Cardiac muscle cell (in vitro differentiated cells and primary cell): Measurements from ENCODE around the gene ARFIP1. TPM values are rescaled to one million over a fixed set of nuclear protein-coding genes. Genes with fewer than 3 reads are reported as not detected.
A peak's percentile ranks its signal among the peaks of the same experiment; 100 is the strongest.
"Not testable (repeated sequence)": the region's sequence is repeated elsewhere in the genome, so short reads cannot be mapped to it uniquely, and the experiment has no call there.

Experiments used
- DNase-seq, 2 donors: peaks; one replicate each; pipeline versions ENCODE4 v3.0.0 to v3.0.0-alpha.2; 2010 to 2017; ENCODE audit warnings: low read depth in 1 of 2, low spot score in 1 of 2
- H3K27ac ChIP-seq: fragments of 200-600 bp; sonication (generic); 2 replicates; pipeline ENCODE4 v1.5.1; 2016
- H3K27me3 ChIP-seq: fragments of 200-600 bp; sonication (generic); 2 replicates; pipeline ENCODE4 v1.6.0; 2016; ENCODE audit warnings: control low read depth
- H3K36me3 ChIP-seq: fragments of 200-600 bp; sonication (generic); 2 replicates; pipeline ENCODE4 v1.5.1; 2016; ENCODE audit warnings: control low read depth
- H3K4me1 ChIP-seq: fragments of 200-600 bp; sonication (generic); 2 replicates; pipeline ENCODE4 v1.8.1; 2017; ENCODE audit warnings: low read depth, mild to moderate bottlenecking, mixed run types
- H3K4me3 ChIP-seq: fragments of 200-600 bp; sonication (generic); 2 replicates; pipeline ENCODE4 v1.5.1; 2016; ENCODE audit warnings: mild to moderate bottlenecking
- H3K9me3 ChIP-seq: fragments of 200-600 bp; sonication (generic); 2 replicates; pipeline ENCODE4 v1.5.1; 2017; ENCODE audit warnings: low read depth, mild to moderate bottlenecking, control low read depth
- polyA plus RNA-seq: library from polyadenylated mRNA; unstranded; fragments of >200 nt; fragmentation: Nextera tagmentation; extraction: Ambion mirVana; gene quantifications from 2 replicates; pipeline ENCODE4 v1.2.1, GENCODE V29; 2016
- total RNA-seq: library from RNA; depleted of rRNA; stranded (reverse); fragments of >200 nt; gene quantifications from 2 replicates; pipeline ENCODE4 v1.2.3, GENCODE V29; 2016
- TF ChIP-seq, protein P1 (sequence below): IDR thresholded peaks from 2 replicates; pipeline ENCODE4 v1.5.1; 2012; ENCODE audit warnings: low read depth, mild to moderate bottlenecking, low read length

Gene ARFIP1
- total and polyA plus RNA-seq, 2 experiments from 2014 or later, result 19.3 to 26.9 TPM

DNA sequence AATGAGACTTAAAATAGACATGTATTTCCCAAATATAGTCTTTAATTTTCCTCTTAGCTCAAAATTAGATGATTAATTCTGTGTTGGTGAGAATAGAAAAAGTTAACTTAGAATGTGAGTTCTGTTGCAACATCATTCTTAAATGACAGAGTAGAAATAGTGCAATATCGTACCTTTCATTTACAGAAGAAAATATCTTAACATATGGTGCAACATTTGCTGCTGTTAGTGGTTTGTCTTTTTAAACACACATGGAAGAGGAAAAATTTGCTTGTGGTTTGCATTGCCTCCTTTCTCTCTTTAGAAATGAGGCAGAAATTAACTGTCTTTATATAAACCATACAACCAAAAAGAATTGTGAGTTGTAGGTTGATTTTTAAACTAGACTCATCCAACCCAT, 117.1 kb downstream of the ARFIP1 start:
- H3K27me3 ChIP-seq, result no peaks in the 10 kb centered on the region

DNA sequence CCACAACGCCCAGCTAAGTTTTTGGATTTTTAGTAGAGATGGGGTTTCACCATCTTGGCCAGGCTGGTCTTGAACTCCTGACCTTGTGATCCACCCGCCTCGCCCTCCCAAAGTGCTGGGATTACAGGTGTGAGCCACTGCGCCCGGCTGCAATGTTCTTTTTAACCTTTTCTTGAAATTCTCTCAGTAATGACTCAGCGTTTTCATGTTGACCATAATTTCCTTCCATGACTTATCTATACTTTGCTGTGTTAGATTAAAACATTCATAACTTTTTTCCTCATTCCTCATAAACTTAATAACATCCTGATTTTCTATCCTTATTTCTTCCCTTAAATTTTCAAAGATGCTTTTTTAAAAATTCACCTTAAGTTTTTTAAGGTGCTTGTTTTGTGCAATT, 118.4 kb downstream of the ARFIP1 start:
- H3K27ac ChIP-seq, H3K36me3 ChIP-seq, H3K9me3 ChIP-seq, H3K4me1 ChIP-seq, H3K27me3 ChIP-seq, DNase-seq, H3K4me3 ChIP-seq: not testable (repeated sequence)

More for the DNA sequence above, 117.1 kb downstream of the ARFIP1 start:
- Histone ChIP-seq H3K9me3 (no peaks in the 10 kb centered on the region), H3K27ac (no peak overlapping the region), H3K36me3 (no peaks in the 10 kb centered on the region), H3K4me1 (peaks cover 5% of the 10 kb centered on the region), H3K4me3 (no peak overlapping the region)
- DNase-seq, result peak in 1 of 2 donors; percentile 54
- TF ChIP-seq, protein P1, sequence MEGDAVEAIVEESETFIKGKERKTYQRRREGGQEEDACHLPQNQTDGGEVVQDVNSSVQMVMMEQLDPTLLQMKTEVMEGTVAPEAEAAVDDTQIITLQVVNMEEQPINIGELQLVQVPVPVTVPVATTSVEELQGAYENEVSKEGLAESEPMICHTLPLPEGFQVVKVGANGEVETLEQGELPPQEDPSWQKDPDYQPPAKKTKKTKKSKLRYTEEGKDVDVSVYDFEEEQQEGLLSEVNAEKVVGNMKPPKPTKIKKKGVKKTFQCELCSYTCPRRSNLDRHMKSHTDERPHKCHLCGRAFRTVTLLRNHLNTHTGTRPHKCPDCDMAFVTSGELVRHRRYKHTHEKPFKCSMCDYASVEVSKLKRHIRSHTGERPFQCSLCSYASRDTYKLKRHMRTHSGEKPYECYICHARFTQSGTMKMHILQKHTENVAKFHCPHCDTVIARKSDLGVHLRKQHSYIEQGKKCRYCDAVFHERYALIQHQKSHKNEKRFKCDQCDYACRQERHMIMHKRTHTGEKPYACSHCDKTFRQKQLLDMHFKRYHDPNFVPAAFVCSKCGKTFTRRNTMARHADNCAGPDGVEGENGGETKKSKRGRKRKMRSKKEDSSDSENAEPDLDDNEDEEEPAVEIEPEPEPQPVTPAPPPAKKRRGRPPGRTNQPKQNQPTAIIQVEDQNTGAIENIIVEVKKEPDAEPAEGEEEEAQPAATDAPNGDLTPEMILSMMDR, result no peak

GRCh38 chr4:152898606-152899005, 118.9 kb downstream of the ARFIP1 start:
- DNase-seq, result no peak
- Histone ChIP-seq H3K4me3 (no peak overlapping the region), H3K27me3 (no peaks in the 10 kb centered on the region), H3K27ac (no peak overlapping the region), H3K36me3 (no peaks in the 10 kb centered on the region), H3K4me1 (peaks cover 5% of the 10 kb centered on the region), H3K9me3 (no peaks in the 10 kb centered on the region)
- TF ChIP-seq, protein P1, result no peak

DNA sequence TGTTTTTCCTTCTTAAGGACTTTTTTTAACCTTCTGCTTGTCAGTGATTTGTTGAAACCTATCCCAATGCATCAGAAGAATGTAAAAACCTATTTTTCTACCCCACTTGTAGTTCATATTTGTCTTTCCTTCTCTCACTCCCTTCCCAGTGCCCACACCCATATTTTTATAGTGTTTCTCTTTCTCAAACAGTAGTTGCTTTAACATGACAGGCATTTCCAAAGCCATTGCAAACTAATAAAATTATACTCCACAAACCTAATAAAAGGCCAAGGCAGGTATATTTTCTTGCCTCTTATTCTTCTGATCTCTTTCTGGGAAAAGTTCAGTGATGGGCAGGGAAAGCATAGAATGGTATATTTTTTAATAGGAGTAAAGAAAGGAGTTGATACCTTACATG, 120.6 kb downstream of the ARFIP1 start:
- no peak for DNase-seq
- H3K36me3 ChIP-seq, result no peaks in the 10 kb centered on the region
- TF ChIP-seq, protein P1, result no peak
- H3K27ac ChIP-seq, result no peak overlapping the region
- H3K27me3 ChIP-seq, result no peaks in the 10 kb centered on the region
- no peaks in the 10 kb centered on the region for H3K9me3 ChIP-seq
- no peak overlapping the region for H3K4me3 ChIP-seq
- peaks cover 5% of the 10 kb centered on the region for H3K4me1 ChIP-seq

DNA sequence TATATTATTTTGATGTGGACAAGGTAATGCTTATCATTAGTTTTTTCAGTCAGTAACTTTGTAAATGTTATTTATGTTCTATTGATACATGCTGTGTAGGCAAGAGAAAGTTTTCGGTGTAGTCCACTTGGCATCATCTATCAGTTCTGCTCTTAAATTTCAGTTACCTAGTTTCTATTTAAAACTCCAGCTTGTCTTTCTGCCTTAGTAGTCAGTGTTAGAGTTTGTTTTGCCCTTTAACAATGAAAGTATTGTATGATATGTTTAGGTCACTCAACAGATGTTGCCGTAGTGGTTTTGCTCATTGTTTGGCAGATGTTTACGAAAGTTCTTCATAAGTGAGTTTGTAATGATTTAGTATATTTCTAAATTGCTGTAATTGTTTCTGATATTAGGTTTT, 121.5 kb downstream of the ARFIP1 start:
- Histone ChIP-seq H3K36me3 (no peaks in the 10 kb centered on the region), H3K27ac (no peak overlapping the region), H3K9me3 (no peaks in the 10 kb centered on the region), H3K4me3 (no peak overlapping the region), H3K4me1 (peaks cover 5% of the 10 kb centered on the region), H3K27me3 (no peaks in the 10 kb centered on the region)
- peak in 1 of 2 donors; percentile 25 for DNase-seq
- TF ChIP-seq, protein P1, result no peak

DNA sequence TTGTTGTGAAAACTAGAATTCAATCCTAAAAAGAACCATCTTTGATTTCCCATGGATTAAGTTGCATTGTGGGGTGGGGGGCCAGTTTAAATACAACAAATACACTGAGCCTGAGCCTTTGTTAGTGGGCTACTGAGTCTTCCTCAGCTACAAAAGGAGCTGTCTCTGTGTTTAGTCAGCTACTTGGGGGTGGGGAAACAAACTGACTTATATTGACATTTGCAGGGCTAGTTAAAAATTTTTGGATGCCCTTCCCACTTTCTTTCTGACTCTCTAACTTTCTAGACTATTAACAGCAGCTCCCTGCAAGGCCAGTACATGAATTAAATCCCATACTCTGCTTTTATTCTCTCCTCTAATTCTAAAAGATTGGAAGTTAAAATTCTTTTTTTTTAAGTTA, 123.9 kb downstream of the ARFIP1 start:
- Histone ChIP-seq H3K4me3 (no peak overlapping the region), H3K9me3 (no peaks in the 10 kb centered on the region), H3K27ac (no peak overlapping the region), H3K4me1 (peaks cover 5% of the 10 kb centered on the region), H3K36me3 (no peaks in the 10 kb centered on the region), H3K27me3 (no peaks in the 10 kb centered on the region)
- TF ChIP-seq, protein P1, result no peak
- DNase-seq, result no peak
